Effector memory CD4-positive, alpha-beta T cell (primary cell): ENCODE results near the gene ZNF385D.

Experiments
- DNase-seq, 3 donors: peaks; one replicate each; pipeline ENCODE4 v3.0.0-alpha.2; 2020
- H3K27ac ChIP-seq: 2 replicates; pipeline ENCODE4 v1.7.0; 2013; ENCODE audit warnings: mild to moderate bottlenecking, low read length, moderate library complexity; ENCODE audit not compliant: insufficient read depth, poor library complexity, severe bottlenecking
- H3K27me3 ChIP-seq: replicated peaks from 2 replicates; pipeline ENCODE4 v1.7.0; 2013; ENCODE audit warnings: mild to moderate bottlenecking, low read length; ENCODE audit not compliant: insufficient read depth, control insufficient read depth, poor library complexity, severe bottlenecking
- H3K36me3 ChIP-seq: 2 replicates; pipeline ENCODE4 v1.7.0; 2013; ENCODE audit warnings: mild to moderate bottlenecking, low read length, moderate library complexity; ENCODE audit not compliant: control insufficient read depth, insufficient read depth
- H3K4me1 ChIP-seq: 2 replicates; pipeline ENCODE4 v1.7.0; 2013; ENCODE audit warnings: low read length, mild to moderate bottlenecking; ENCODE audit not compliant: control insufficient read depth, insufficient read depth, poor library complexity, severe bottlenecking
- H3K4me3 ChIP-seq: 2 replicates; pipeline ENCODE4 v1.7.0; 2013; ENCODE audit warnings: low read length, low read depth, mild to moderate bottlenecking; ENCODE audit not compliant: insufficient read depth, poor library complexity, severe bottlenecking
- H3K9me3 ChIP-seq: 2 replicates; pipeline ENCODE4 v1.7.0; 2013; ENCODE audit warnings: mild to moderate bottlenecking, low read length, moderate library complexity; ENCODE audit not compliant: control insufficient read depth

The ZNF385D gene

DNA sequence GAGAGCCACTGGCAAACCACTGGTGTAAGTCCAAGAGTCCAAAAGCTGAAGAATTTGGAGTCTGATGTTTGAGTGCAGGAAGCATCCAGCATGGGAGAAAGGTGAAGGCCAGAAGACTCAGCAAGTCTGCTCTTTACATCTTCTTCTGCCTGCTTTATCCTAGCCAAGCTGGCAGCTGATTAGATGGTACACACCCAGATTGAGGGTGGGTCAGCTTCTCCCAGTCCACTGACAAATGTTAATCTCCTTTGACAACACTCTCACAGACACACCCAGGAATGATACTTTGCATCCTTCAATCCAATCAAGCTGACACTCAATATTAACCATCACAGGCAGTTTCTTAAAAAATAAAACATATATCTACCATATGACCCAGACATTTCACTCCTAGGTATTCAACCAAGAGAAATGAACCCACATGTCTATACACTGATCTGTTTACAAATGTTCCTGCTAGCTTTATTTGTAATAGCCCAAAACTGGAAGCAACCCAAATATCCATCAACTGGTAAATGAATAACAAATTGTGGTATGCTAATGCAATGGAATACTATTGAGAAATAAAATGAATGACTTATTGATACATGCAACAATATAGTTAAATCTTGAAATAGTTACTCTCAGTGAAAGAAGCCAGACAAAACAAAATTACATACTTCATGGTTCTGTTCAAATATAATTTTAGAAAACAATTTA is 373.8 kb downstream of the ZNF385D start:
- no peaks in the 10 kb centered on the region for H3K36me3 ChIP-seq
- H3K4me3 ChIP-seq = no peak overlapping the region
- DNase-seq = no peak
- H3K27ac ChIP-seq = no peak overlapping the region
- no peaks in the 10 kb centered on the region for H3K4me1 ChIP-seq
- H3K9me3 ChIP-seq = no peaks in the 10 kb centered on the region
- H3K27me3 ChIP-seq = no peaks in the 10 kb centered on the region

DNA sequence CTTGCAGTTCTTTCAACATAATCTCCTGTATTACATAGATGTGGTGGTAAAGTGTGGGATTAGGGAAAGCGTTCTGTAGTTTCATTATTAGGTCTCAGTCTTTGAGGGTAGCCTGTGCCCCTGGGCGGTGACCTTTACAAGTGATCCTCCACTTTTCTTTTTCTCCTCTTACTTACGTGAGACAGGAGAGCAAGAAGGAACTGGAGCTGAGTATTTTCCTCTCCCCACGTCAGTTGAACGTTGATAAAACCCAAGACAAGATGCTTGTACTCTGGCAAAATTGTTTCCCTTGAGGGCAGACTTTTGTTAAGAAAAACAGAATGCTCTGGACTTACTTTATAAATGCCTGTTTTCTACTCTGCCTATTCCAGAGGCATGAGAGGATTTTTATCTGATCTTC is 378.7 kb downstream of the ZNF385D start:
- H3K36me3 ChIP-seq = no peaks in the 10 kb centered on the region
- no peaks in the 10 kb centered on the region for H3K27me3 ChIP-seq
- no peaks in the 10 kb centered on the region for H3K9me3 ChIP-seq
- no peak overlapping the region for H3K27ac ChIP-seq
- DNase-seq = no peak
- H3K4me3 ChIP-seq = no peak overlapping the region
- H3K4me1 ChIP-seq = no peaks in the 10 kb centered on the region
